H1 (cell line): ENCODE data around the gene PRX. TPM values are rescaled to one million over a fixed set of nuclear protein-coding genes. Genes with fewer than 3 reads are reported as not detected.
A peak's percentile ranks its signal among the peaks of the same experiment; 100 is the strongest.

Experiments
- CTCF ChIA-PET: fragments of 300-600 bp; sonication (Branson Sonifier 250); formaldehyde crosslinking; loops from one replicate; lab custom pipeline; 2021; ENCODE audit not compliant: partially characterized antibody; lab: Charles Lee
- POLR2A ChIA-PET: fragments of 300-600 bp; sonication (Branson Sonifier 250); formaldehyde crosslinking; loops from one replicate; lab custom pipeline; 2021; ENCODE audit warnings: inconsistent platforms; ENCODE audit not compliant: partially characterized antibody; lab: Charles Lee
- DNase-seq, 2 experiments: peaks; one replicate each; pipeline versions ENCODE4 v3.0.0 to v3.0.0-alpha.2; 2010 to 2022; ENCODE audit warnings: low spot score in 2 of 2, low read depth in 1 of 2, mixed read lengths in 1 of 2
- FAIRE-seq: peaks from 2 replicates; lab custom pipeline; 2011; peaks lifted over from hg19 to GRCh38; lab: Jason Lieb, UNC
- H2AFZ ChIP-seq: 2 replicates; pipeline ENCODE4 v1.8.1; 2012; ENCODE audit warnings: low read length, inconsistent platforms
- H2AK5ac ChIP-seq: 2 replicates; pipeline ENCODE4 v1.6.1; 2013; ENCODE audit warnings: low read depth, low read length
- H2BK120ac ChIP-seq: replicated peaks from 2 replicates; pipeline ENCODE3; 2013; ENCODE audit warnings: low read depth, low read length, inconsistent platforms
- H2BK12ac ChIP-seq: 2 replicates; pipeline ENCODE4 v1.6.1; 2013; ENCODE audit warnings: low read depth, low read length
- H2BK15ac ChIP-seq: 2 replicates; pipeline ENCODE4 v1.6.1; 2013; ENCODE audit warnings: low read length
- H2BK20ac ChIP-seq: 2 replicates; pipeline ENCODE4 v1.6.1; 2013; ENCODE audit warnings: low read length
- H2BK5ac ChIP-seq: 2 replicates; pipeline ENCODE4 v1.6.1; 2013; ENCODE audit warnings: low read depth, low read length
- H3K14ac ChIP-seq: 2 replicates; pipeline ENCODE4 v1.6.1; 2013; ENCODE audit warnings: inconsistent platforms; ENCODE audit not compliant: insufficient read length
- H3K18ac ChIP-seq: 2 replicates; pipeline ENCODE4 v1.6.1; 2013; ENCODE audit warnings: low read length; ENCODE audit errors: extremely low read depth
- H3K23ac ChIP-seq: 2 replicates; pipeline ENCODE4 v1.6.1; 2013; ENCODE audit warnings: inconsistent platforms; ENCODE audit not compliant: insufficient read length
- H3K23me2 ChIP-seq: 2 replicates; pipeline ENCODE4 v1.6.1; 2013; ENCODE audit warnings: low read depth, low read length
- H3K27ac ChIP-seq: 2 replicates; pipeline ENCODE4 v1.6.1; 2011; ENCODE audit warnings: low read depth, low read length, inconsistent platforms
- H3K27me3 ChIP-seq, 4 experiments: replicated peaks in 1 of 4; 1 replicate in 1 of 4; 2 replicates in 3 of 4; pipeline versions ENCODE4 v1.6.1 to v1.8.1; 2011 to 2013; ENCODE audit warnings: low read length in 3 of 4, mild to moderate bottlenecking in 3 of 4, inconsistent platforms in 2 of 4, mixed read lengths in 2 of 4, moderate library complexity in 1 of 4; ENCODE audit not compliant: control insufficient read depth in 3 of 4, insufficient read depth in 3 of 4; ENCODE audit errors: extremely low read depth in 1 of 4
- H3K36me3 ChIP-seq, 4 experiments: 2 replicates each; pipeline versions ENCODE4 v1.6.1 to v1.8.1; 2011 to 2013; ENCODE audit warnings: mild to moderate bottlenecking in 4 of 4, low read length in 3 of 4, moderate library complexity in 2 of 4, control low read depth in 1 of 4, inconsistent platforms in 1 of 4; ENCODE audit not compliant: insufficient read depth in 4 of 4, control insufficient read depth in 2 of 4
- H3K4ac ChIP-seq: replicated peaks from 2 replicates; pipeline ENCODE3; 2013; ENCODE audit warnings: low read length, low read depth, mixed read lengths, inconsistent platforms; ENCODE audit not compliant: insufficient read length
- H3K4me1 ChIP-seq, 4 experiments: replicated peaks in 1 of 4; 1 replicate in 1 of 4; 2 replicates in 3 of 4; pipeline versions ENCODE4 v1.6.1 to v1.8.1; 2011 to 2013; ENCODE audit warnings: low read length in 3 of 4, inconsistent platforms in 2 of 4, mixed read lengths in 1 of 4; ENCODE audit not compliant: insufficient read depth in 4 of 4, control insufficient read depth in 3 of 4
- H3K4me2 ChIP-seq, 2 experiments: 2 replicates each; pipeline versions ENCODE4 v1.6.1 to v1.8.1; 2011 to 2013; ENCODE audit warnings: low read depth in 2 of 2, low read length in 2 of 2, control low read depth in 1 of 2, inconsistent platforms in 1 of 2, mild to moderate bottlenecking in 1 of 2; ENCODE audit not compliant: insufficient read depth in 1 of 2
- H3K4me3 ChIP-seq, 4 experiments: fragments of 200-600, 300-600 bp in 1 of 4; sonication (generic), shearing (Covaris generic), sonication (Bioruptor Twin) in 1 of 4; 2 replicates each; pipeline versions ENCODE4 v1.5.1 to v1.8.1; 2011 to 2016; ENCODE audit warnings: low read length in 4 of 4, low read depth in 3 of 4, control low read depth in 2 of 4, inconsistent platforms in 2 of 4, mild to moderate bottlenecking in 2 of 4, mixed read lengths in 1 of 4, moderate library complexity in 1 of 4; ENCODE audit not compliant: insufficient read depth in 2 of 4; ENCODE audit errors: extremely low read depth in 1 of 4
- H3K56ac ChIP-seq: replicated peaks from 2 replicates; pipeline ENCODE3; 2013; ENCODE audit warnings: low read depth, mild to moderate bottlenecking, mixed read lengths, low read length, inconsistent platforms; ENCODE audit not compliant: insufficient read length
- H3K79me1 ChIP-seq: 2 replicates; pipeline ENCODE4 v1.6.1; 2013; ENCODE audit warnings: low read depth, low read length, control low read depth
- H3K79me2 ChIP-seq, 2 experiments: 2 replicates each; pipeline versions ENCODE4 v1.6.1 to v1.8.1; 2012 to 2013; ENCODE audit warnings: low read length in 2 of 2, mild to moderate bottlenecking in 2 of 2, inconsistent platforms in 1 of 2; ENCODE audit not compliant: insufficient read depth in 2 of 2, control insufficient read depth in 1 of 2
- H3K9ac ChIP-seq, 4 experiments: replicated peaks in 1 of 4; 1 replicate in 1 of 4; 2 replicates in 3 of 4; pipeline versions ENCODE4 v1.6.1 to v1.8.1; 2011 to 2013; ENCODE audit warnings: low read depth in 3 of 4, low read length in 3 of 4, control low read depth in 2 of 4, mild to moderate bottlenecking in 2 of 4, moderate library complexity in 2 of 4, inconsistent platforms in 1 of 4; ENCODE audit errors: extremely low read depth in 1 of 4
- H3K9me3 ChIP-seq, 2 experiments: 2 replicates each; pipeline versions ENCODE4 v1.6.1 to v1.8.1; 2012 to 2013; ENCODE audit warnings: mild to moderate bottlenecking in 2 of 2, moderate library complexity in 2 of 2, control low read depth in 1 of 2, inconsistent platforms in 1 of 2, low read depth in 1 of 2, low read length in 1 of 2, mixed read lengths in 1 of 2; ENCODE audit not compliant: insufficient read depth in 2 of 2
- H4K20me1 ChIP-seq, 2 experiments: replicated peaks in 1 of 2; 2 replicates each; pipeline versions ENCODE3 to v1.8.1; 2011 to 2013; ENCODE audit warnings: inconsistent platforms in 2 of 2, low read length in 2 of 2, mild to moderate bottlenecking in 1 of 2; ENCODE audit not compliant: insufficient read depth in 2 of 2, control insufficient read depth in 1 of 2
- H4K5ac ChIP-seq: 2 replicates; pipeline ENCODE4 v1.6.1; 2013; ENCODE audit warnings: low read length, low read depth, mixed read lengths, inconsistent platforms; ENCODE audit not compliant: insufficient read length
- H4K8ac ChIP-seq: 2 replicates; pipeline ENCODE4 v1.8.0; 2013; ENCODE audit warnings: mild to moderate bottlenecking, moderate library complexity, low read length, inconsistent platforms; ENCODE audit not compliant: insufficient read depth; ENCODE audit errors: extremely low read depth
- H4K91ac ChIP-seq: replicated peaks from 2 replicates; pipeline ENCODE3; 2013; ENCODE audit warnings: low read length, mixed read lengths, inconsistent platforms; ENCODE audit not compliant: insufficient read length
- CREB1 ChIP-seq: IDR thresholded peaks from 2 replicates; pipeline ENCODE4 v1.6.1; 2012; ENCODE audit warnings: inconsistent platforms
- KDM4A ChIP-seq: IDR thresholded peaks from one replicate; pipeline ENCODE4 v1.7.1; 2012; ENCODE audit warnings: low read depth, mild to moderate bottlenecking, moderate library complexity, low read length, inconsistent platforms; ENCODE audit not compliant: severe bottlenecking
- MAFK ChIP-seq: IDR thresholded peaks from 2 replicates; pipeline ENCODE4 v1.6.1; 2012; ENCODE audit warnings: low read depth, mild to moderate bottlenecking, improper control_type of control experiment, low read length
- PHF8 ChIP-seq: fragments of 200-600 bp; sonication (generic); conservative IDR thresholded peaks from 2 replicates; pipeline ENCODE4 v1.7.1; 2012; ENCODE audit warnings: low read depth, mild to moderate bottlenecking, inconsistent platforms, low read length, moderate library complexity
- POLR2AphosphoS5 ChIP-seq: IDR thresholded peaks from 2 replicates; pipeline ENCODE4 v1.6.1; 2011; ENCODE audit warnings: low read depth, low read length
- WGBS, 2 experiments: shearing (Covaris generic) in 1 of 2; methylation state at CpG; one replicate each; pipeline versions ENCODE4 v1.1.6 to v1.1.7; 2013 to 2015; ENCODE audit warnings: low lambda C conversion rate in 2 of 2, mixed read lengths in 2 of 2, inconsistent platforms in 1 of 2, low coverage in 1 of 2, missing lambda C conversion rate in 1 of 2; ENCODE audit not compliant: insufficient replicate concordance in 2 of 2, insufficient coverage in 1 of 2, insufficient read length in 1 of 2; ENCODE audit errors: extremely low coverage in 1 of 2, missing lambda C conversion rate in 1 of 2; 5-methylcytosine and 5-hydroxymethylcytosine counted together
- polyA plus RNA-seq, 7 experiments: library from polyadenylated mRNA; depleted of rRNA in 3 of 7; stranded (reverse) in 5 of 7; unstranded in 2 of 7; fragments of >200 nt in 5 of 7; fragments of 200-250 nt in 2 of 7; gene quantifications; 1 replicate in 5 of 7; 2 replicates in 1 of 7; 4 replicates in 1 of 7; pipeline versions ENCODE4 v1.2.1 to v1.2.3, GENCODE V29; 2011 to 2013; ENCODE audit warnings: missing spikeins in 2 of 7, mixed read lengths in 2 of 7
- total RNA-seq: library from RNA; stranded (reverse); fragmentation: NEBNext Ultra II Directional; extraction: Animal tissue kit (Norgen Biotek cat#: 25700); gene quantifications from 2 replicates; pipeline ENCODE4 v1.2.1, GENCODE V29; 2021

PRX gene
- total and polyA plus RNA-seq, 2 of the 8 experiments (the other 6 are each of a cell fraction or from before 2014, with no cell fraction given): 2.8 to 5.8 TPM

GRCh38 chr19:40461669-40462221, 48.6 kb upstream of the PRX start:
- Histone ChIP-seq H2AFZ (no peak overlapping the region), H3K4ac (no peak overlapping the region), H3K56ac (no peak overlapping the region), H3K23ac (no peak overlapping the region), H2BK5ac (no peak overlapping the region), H3K27me3 (peaks cover 6 to 9% (median 9%) of the 10 kb centered on the region in 4 experiments), H2BK20ac (no peak overlapping the region), H4K91ac (no peak overlapping the region), H3K4me2 (no peak overlapping the region), H3K4me1 (peaks cover 0 to 13% (median 5%) of the 10 kb centered on the region in 4 experiments; a peak in 6 of 7 replicates), H4K8ac (no peak overlapping the region), H3K36me3 (no peaks in the 10 kb centered on the region), H3K14ac (no peak overlapping the region), H3K79me1 (no peaks in the 10 kb centered on the region), H4K20me1 (peaks cover 4 to 9% of the 10 kb centered on the region in 2 experiments), H3K23me2 (peaks cover 7% of the 10 kb centered on the region), H2BK120ac (no peak overlapping the region), H3K9ac (no peak overlapping the region), H2BK12ac (no peak overlapping the region), H3K9me3 (no peaks in the 10 kb centered on the region), H3K4me3 (no peak overlapping the region), H2BK15ac (no peak overlapping the region), H2AK5ac (peak overlapping the region; percentile 82), H3K18ac (no peak overlapping the region; the same call in 1 of the 2 replicates), H3K79me2 (no peaks in the 10 kb centered on the region), H4K5ac (no peak overlapping the region), H3K27ac (no peak overlapping the region)
- ChIA-PET POLR2A (interaction anchor here (1.6 to 5.3 kb wide), 3 partner anchors 9 to 46 kb away, joined by 3 to 25 read pairs (median 9); partner anchors contain the start of gene SERTAD3), CTCF (interaction anchor here (1.0 to 7.9 kb wide), 3 partner anchors 9 to 42 kb away, joined by 3 to 49 read pairs (median 39); no protein-coding TSS in a partner anchor)
- 86% methylated on average over 7 of the region's 7 CpGs; no CpG with 5 or more reads in 1 of the 2 experiments for WGBS, 2 experiments
- no peak for FAIRE-seq
- DNase-seq: no peak
- no peak for TF ChIP-seq KDM4A
- no peak for TF ChIP-seq CREB1
- no peak for TF ChIP-seq MAFK
- TF ChIP-seq PHF8: no peak
- no peak for TF ChIP-seq POLR2AphosphoS5
